ENCODE measurements around the gene SMIM33.
A peak's percentile ranks its signal among the peaks of the same experiment; 100 is the strongest.

- TF ChIP-seq POLR2A (IDR thresholded peaks at IDR 0.05) (no peak), CTCF (IDR thresholded peaks at IDR 0.05) (peak; percentile 63 to 87 (median 74))
These were observed 48.4 kb upstream of the SMIM33 start for GRCh38 chr5:139422307-139422893.
